GM12878 (cell line): ENCODE results near the gene NSG2.
"Not testable (repeated sequence)": the region's sequence is repeated elsewhere in the genome, so short reads cannot be mapped to it uniquely, and the experiment has no call there.

Experiments
- BCL3 ChIP-seq: IDR thresholded peaks from 2 replicates; pipeline ENCODE4 v1.6.1; 2011; ENCODE audit warnings: borderline replicate concordance, low read depth, mild to moderate bottlenecking, moderate library complexity, low read length; ENCODE audit not compliant: insufficient read depth, poor library complexity, severe bottlenecking
- EP300 ChIP-seq, 2 experiments: fragments of 150-350 bp in 1 of 2; IDR thresholded peaks; 2 replicates each; pipeline ENCODE4 v1.6.1; 2011 to 2012; ENCODE audit warnings: low read depth in 2 of 2, low read length in 2 of 2, borderline replicate concordance in 1 of 2, improper control_type of control experiment in 1 of 2, inconsistent platforms in 1 of 2; ENCODE audit not compliant: control insufficient read depth in 1 of 2
- POLR2AphosphoS5 ChIP-seq: IDR thresholded peaks from 2 replicates; pipeline ENCODE4 v1.6.1; 2011; ENCODE audit warnings: mild to moderate bottlenecking, low read length, inconsistent platforms
- RAD21 ChIP-seq: IDR thresholded peaks from 2 replicates; pipeline ENCODE4 v1.6.1; 2011; ENCODE audit warnings: mild to moderate bottlenecking, low read depth, low read length, moderate library complexity; ENCODE audit not compliant: insufficient read depth
- SIN3A ChIP-seq: IDR thresholded peaks from 2 replicates; pipeline ENCODE4 v1.6.1; 2012; ENCODE audit warnings: low read depth, low read length, improper control_type of control experiment
- SIX5 ChIP-seq: IDR thresholded peaks from 2 replicates; pipeline ENCODE4 v1.6.1; 2011; ENCODE audit warnings: mild to moderate bottlenecking, low read depth, low read length, moderate library complexity; ENCODE audit not compliant: severe bottlenecking
- SMC3 ChIP-seq: IDR thresholded peaks from 2 replicates; pipeline ENCODE4 v1.6.1; 2011; ENCODE audit warnings: low read length, improper control_type of control experiment, borderline replicate concordance
- ZBTB33 ChIP-seq: fragments of 450-650 bp; IDR thresholded peaks from 2 replicates; pipeline ENCODE4 v1.6.1; 2017; ENCODE audit warnings: mild to moderate bottlenecking

GRCh38 chr5:174147012-174147411, 101.5 kb downstream of the NSG2 start:
- TF ChIP-seq POLR2AphosphoS5; SIN3A; SMC3; EP300 (IDR thresholded peaks at IDR 0.05; ENCODE audit: borderline replicate concordance in 1 of 2, control insufficient read depth in 1 of 2, low read depth in 2 of 2, low read length in 2 of 2); ZBTB33; SIX5; BCL3; RAD21: not testable (repeated sequence)
